DOHH2 (cell line): Measurements from ENCODE around the gene PHF2.

Experiments used
- H3F3A ChIP-seq: fragments of 200-600 bp; sonication (generic), shearing (Covaris generic); 2 replicates; pipeline ENCODE4 v1.6.0; 2016; ENCODE audit warnings: antibody characterized with exemption, mild to moderate bottlenecking; ENCODE audit not compliant: control insufficient read depth, insufficient read depth
- H3K27ac ChIP-seq: fragments of 200-600 bp; sonication (generic); 2 replicates; pipeline ENCODE4 v1.5.1; 2014; ENCODE audit warnings: low read depth, mild to moderate bottlenecking, low read length, moderate library complexity
- H3K27me3 ChIP-seq: fragments of 200-600 bp; sonication (generic); 2 replicates; pipeline ENCODE4 v1.6.1; 2014; ENCODE audit warnings: mild to moderate bottlenecking, low read length, mixed read lengths; ENCODE audit not compliant: control insufficient read depth
- H3K36me3 ChIP-seq: fragments of 200-600 bp; sonication (generic); 2 replicates; pipeline ENCODE4 v1.6.1; 2014; ENCODE audit warnings: mild to moderate bottlenecking, low read length, moderate library complexity, mixed read lengths; ENCODE audit not compliant: control insufficient read depth
- H3K4me1 ChIP-seq: fragments of 200-600 bp; sonication (generic); 2 replicates; pipeline ENCODE4 v1.6.1; 2014; ENCODE audit warnings: mild to moderate bottlenecking, low read length, mixed read lengths; ENCODE audit not compliant: control insufficient read depth
- H3K4me2 ChIP-seq: fragments of 200-600 bp; sonication (generic); 2 replicates; pipeline ENCODE4 v1.6.0; 2014; ENCODE audit warnings: mild to moderate bottlenecking, low read length, moderate library complexity
- H3K4me3 ChIP-seq: fragments of 200-600 bp; sonication (generic); 2 replicates; pipeline ENCODE4 v1.5.1; 2014; ENCODE audit warnings: mild to moderate bottlenecking, low read length, mixed read lengths
- H3K79me2 ChIP-seq: fragments of 200-600 bp; sonication (generic); 2 replicates; pipeline ENCODE4 v1.6.1; 2014; ENCODE audit warnings: mild to moderate bottlenecking, low read length, mixed read lengths; ENCODE audit not compliant: control insufficient read depth
- H3K9me2 ChIP-seq: fragments of 200-600 bp; sonication (generic); replicated peaks from 2 replicates; pipeline ENCODE4 v1.6.1; 2014; ENCODE audit warnings: mild to moderate bottlenecking, low read length, mixed read lengths; ENCODE audit not compliant: control insufficient read depth
- H3K9me3 ChIP-seq: fragments of 200-600 bp; sonication (generic); 2 replicates; pipeline ENCODE4 v1.6.1; 2014; ENCODE audit warnings: antibody characterized with exemption, low read length, mixed read lengths; ENCODE audit not compliant: control insufficient read depth, insufficient read depth
- H4K20me1 ChIP-seq: fragments of 200-600 bp; sonication (generic); 2 replicates; pipeline ENCODE4 v1.6.0; 2014; ENCODE audit warnings: low read depth, mild to moderate bottlenecking, antibody characterized with exemption, low read length, moderate library complexity; ENCODE audit not compliant: control insufficient read depth, insufficient read depth
- CTCF ChIP-seq: fragments of 200-600 bp; sonication (generic); IDR thresholded peaks from one replicate; pipeline ENCODE4 v1.5.1; 2014; ENCODE audit warnings: antibody characterized with exemption, mild to moderate bottlenecking, low read depth, low read length; ENCODE audit not compliant: poor library complexity, severe bottlenecking
- EZH2phosphoT487 ChIP-seq: fragments of 200-600 bp; sonication (generic); IDR thresholded peaks from 2 replicates; pipeline ENCODE4 v1.6.1; 2017; ENCODE audit warnings: borderline replicate concordance, mild to moderate bottlenecking, antibody characterized with exemption, low read length, moderate library complexity, mixed read lengths

PHF2 gene

GRCh38 chr9:93726147-93726546 lies 149.8 kb downstream of the PHF2 start:
- no peak for TF ChIP-seq CTCF
- no peak for TF ChIP-seq EZH2phosphoT487
- H4K20me1 ChIP-seq, result no peaks in the 10 kb centered on the region
- no peak overlapping the region for H3K4me3 ChIP-seq
- no peaks in the 10 kb centered on the region for H3K36me3 ChIP-seq
- H3K4me2 ChIP-seq, result no peak overlapping the region
- no peaks in the 10 kb centered on the region for H3K79me2 ChIP-seq
- H3K9me3 ChIP-seq, result no peaks in the 10 kb centered on the region
- no peaks in the 10 kb centered on the region for H3K4me1 ChIP-seq
- H3K9me2 ChIP-seq, result no peaks in the 10 kb centered on the region
- H3K27ac ChIP-seq, result no peak overlapping the region
- H3K27me3 ChIP-seq, result no peaks in the 10 kb centered on the region
- H3F3A ChIP-seq, result no peaks in the 10 kb centered on the region
